Adrenal gland (tissue), 5 donors: ENCODE data around the gene CATSPER4.

Experiments
- CTCF ChIP-seq, 6 experiments: fragments of 450-650 bp in 4 of 6; fragments of 200-600 bp in 2 of 6; sonication (generic) in 1 of 6; IDR thresholded peaks; 1 replicate in 5 of 6; 2 replicates in 1 of 6; pipeline versions ENCODE4 v1.5.1 to v1.8.0; 2016 to 2021; ENCODE audit warnings: antibody characterized with exemption in 6 of 6, mild to moderate bottlenecking in 2 of 6, moderate library complexity in 1 of 6
- POLR2A ChIP-seq, 2 donors: fragments of 450-650 bp; IDR thresholded peaks; one replicate each; pipeline ENCODE4 v1.6.1; 2017; ENCODE audit warnings: antibody characterized with exemption in 2 of 2, mild to moderate bottlenecking in 2 of 2, moderate library complexity in 1 of 2
- donor health status: DM: no; HTN: no; CAD: no.

GRCh38 chr1:26188477-26188876, 1.9 kb upstream of the CATSPER4 start:
- TF ChIP-seq CTCF (IDR thresholded peaks at IDR 0.05) = no peak
- TF ChIP-seq POLR2A (IDR thresholded peaks at IDR 0.05) = no peak
